Spleen (tissue), 11 donors: ENCODE results near the gene RIPK3. TPM values are rescaled to one million over a fixed set of nuclear protein-coding genes. Genes with fewer than 3 reads are reported as not detected.

Experiments
- DNase-seq: peaks from one replicate; pipeline ENCODE4 v3.0.0-alpha.2; 2020
- H3K27ac ChIP-seq, 8 donors: fragments of 200-600 bp; sonication (generic) in 7 of 8; 1 replicate in 4 of 8; 2 replicates in 4 of 8; pipeline versions ENCODE4 v1.5.0 to v1.8.0; 2016 to 2021; ENCODE audit warnings: inconsistent platforms in 4 of 8, mild to moderate bottlenecking in 4 of 8, moderate library complexity in 1 of 8
- H3K27me3 ChIP-seq, 7 donors: fragments of 200-600 bp; sonication (generic) in 6 of 7; replicated peaks in 1 of 7; 1 replicate in 4 of 7; 2 replicates in 3 of 7; pipeline versions ENCODE4 v1.5.0 to v1.8.0; 2016 to 2021; ENCODE audit warnings: inconsistent platforms in 3 of 7, mild to moderate bottlenecking in 1 of 7
- H3K36me3 ChIP-seq, 6 donors: fragments of 200-600 bp; sonication (generic) in 5 of 6; 1 replicate in 4 of 6; 2 replicates in 2 of 6; pipeline versions ENCODE4 v1.5.0 to v1.8.0; 2016 to 2021; ENCODE audit warnings: inconsistent platforms in 2 of 6
- H3K4me1 ChIP-seq, 6 donors: fragments of 200-600 bp; sonication (generic) in 5 of 6; 1 replicate in 3 of 6; 2 replicates in 3 of 6; pipeline versions ENCODE4 v1.5.0 to v1.8.0; 2016 to 2021; ENCODE audit warnings: inconsistent platforms in 3 of 6
- H3K4me3 ChIP-seq, 8 donors: fragments of 200-600 bp; sonication (generic) in 7 of 8; 1 replicate in 4 of 8; 2 replicates in 4 of 8; pipeline versions ENCODE4 v1.5.0 to v1.8.0; 2016 to 2021; ENCODE audit warnings: inconsistent platforms in 4 of 8, mild to moderate bottlenecking in 4 of 8, moderate library complexity in 2 of 8
- H3K9me3 ChIP-seq, 8 donors: fragments of 200-600 bp; sonication (generic) in 7 of 8; 1 replicate in 4 of 8; 2 replicates in 4 of 8; pipeline versions ENCODE4 v1.5.0 to v1.8.0; 2016 to 2021; ENCODE audit warnings: inconsistent platforms in 4 of 8
- POLR2A ChIP-seq, 3 donors: fragments of 450-650 bp; IDR thresholded peaks; one replicate each; pipeline ENCODE4 v1.5.1; 2017; ENCODE audit warnings: antibody characterized with exemption in 3 of 3, mild to moderate bottlenecking in 1 of 3
- POLR2AphosphoS5 ChIP-seq, 3 donors: sonication (generic); formaldehyde crosslinking; IDR thresholded peaks; one replicate each; pipeline ENCODE4 v1.5.1; 2017; ENCODE audit warnings: antibody characterized with exemption in 3 of 3
- WGBS, 5 donors: extraction: QIAGEN DNeasy Blood & Tissue Kit in 3 of 5; methylation state at CpG; one replicate each; pipeline versions ENCODE4 v1.1.5 to v1.1.7; 2013 to 2018; 5-methylcytosine and 5-hydroxymethylcytosine counted together
- intact Hi-C: fragments of 100-400 bp; cut with DNase I; formaldehyde crosslinking; loops from one replicate; pipeline ENCODE4 v1.15.0; 2023; ENCODE audit warnings: low total_unique reads
- polyA plus RNA-seq, 3 donors: library from polyadenylated mRNA; stranded (reverse); fragments of 200-250 nt; gene quantifications; one replicate each; pipeline ENCODE4 v1.2.1, GENCODE V29; 2013
- total RNA-seq, 7 donors: library from RNA; depleted of rRNA in 3 of 7; stranded (reverse); fragments of >200 nt in 3 of 7; fragmentation: NEBNext Ultra II Directional in 4 of 7; extraction: Animal tissue kit (Norgen Biotek cat#: 25700) in 4 of 7; gene quantifications; one replicate each; pipeline versions ENCODE4 v1.1.0 to v1.2.1, GENCODE V29; 2016 to 2021
- TF ChIP-seq, protein P1 (sequence below), 11 experiments: fragments of 200-600 bp in 7 of 11; fragments of 450-650 bp in 4 of 11; sonication (generic) in 4 of 11; IDR thresholded peaks in 8 of 11; conservative IDR thresholded peaks in 3 of 11; 1 replicate in 7 of 11; 2 replicates in 4 of 11; pipeline versions ENCODE4 v1.4.0 to v1.8.0; 2016 to 2021; ENCODE audit warnings: antibody characterized with exemption in 11 of 11, inconsistent platforms in 4 of 11, mild to moderate bottlenecking in 1 of 11
- donor health status: healthy with polysubstance abuse.
- donor health status: DM: no; HTN: no; CAD: no; lungs with moderate emphysema.
- donor health status: DM: no; HTN: no; CAD: no.
- donor health status: Bipolar disorder and iron deficiency.
- donor health status: healthy.
- donor health status: DM: no; HTN: no; CAD: no.
- donor health status: DM: yes; HTN: yes; CAD: no.

The RIPK3 gene
- total and polyA plus RNA-seq, 10 donors = 14.0 to 42.4 (median 28.4) TPM

DNA sequence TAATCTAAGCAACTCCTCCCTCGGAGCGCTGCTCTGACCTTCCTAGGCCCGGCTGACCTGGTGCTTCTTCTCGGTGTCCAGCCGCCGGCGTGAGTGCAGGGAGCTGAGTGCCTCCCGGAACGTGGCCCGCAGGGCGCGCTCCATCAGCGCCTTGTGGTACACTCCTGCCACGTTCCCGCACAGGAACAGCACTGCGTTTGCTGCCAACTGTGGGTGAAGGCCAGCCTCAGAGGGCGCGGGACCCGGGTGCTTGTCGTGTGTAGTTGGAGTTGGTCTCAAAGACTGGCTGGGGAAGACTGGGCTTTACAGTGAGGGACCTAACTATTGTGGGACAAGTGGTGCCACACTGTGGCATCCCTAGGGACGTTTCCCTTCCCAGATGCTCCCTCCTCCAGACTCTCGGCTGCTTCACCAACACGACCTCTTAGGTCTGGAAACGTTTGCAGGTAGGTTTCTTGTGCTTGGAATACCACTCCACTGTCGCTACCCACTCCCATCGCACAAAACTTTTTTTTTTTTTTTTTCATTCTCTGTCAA is 8.0 kb downstream of the RIPK3 start:
- DNase-seq = peak; percentile 88
- WGBS, 5 donors = 41 to 57% (median 54%) methylated on average over 22 to 26 of the region's 26 CpGs
- Histone ChIP-seq H3K27me3 (peaks cover 0 to 34% (median 10%) of the 10 kb centered on the region in 7 donors), H3K27ac (peak overlapping the region in 6 of 8 donors; percentile 38 to 85 (median 60)), H3K4me1 (peaks cover 55 to 100% (median 92%) of the 10 kb centered on the region in 6 donors), H3K36me3 (peaks cover 0 to 16% (median 0%) of the 10 kb centered on the region in 6 donors), H3K4me3 (peak overlapping the region in 3 of 8 donors; percentile 44 to 71 (median 52)), H3K9me3 (no peaks in the 10 kb centered on the region)
- intact Hi-C loops = no loop called here
- TF ChIP-seq POLR2AphosphoS5 (IDR thresholded peaks at IDR 0.05) = peak in 1 of 3 donors; percentile 49
- no peak for TF ChIP-seq POLR2A (IDR thresholded peaks at IDR 0.05)
- TF ChIP-seq, protein P1, sequence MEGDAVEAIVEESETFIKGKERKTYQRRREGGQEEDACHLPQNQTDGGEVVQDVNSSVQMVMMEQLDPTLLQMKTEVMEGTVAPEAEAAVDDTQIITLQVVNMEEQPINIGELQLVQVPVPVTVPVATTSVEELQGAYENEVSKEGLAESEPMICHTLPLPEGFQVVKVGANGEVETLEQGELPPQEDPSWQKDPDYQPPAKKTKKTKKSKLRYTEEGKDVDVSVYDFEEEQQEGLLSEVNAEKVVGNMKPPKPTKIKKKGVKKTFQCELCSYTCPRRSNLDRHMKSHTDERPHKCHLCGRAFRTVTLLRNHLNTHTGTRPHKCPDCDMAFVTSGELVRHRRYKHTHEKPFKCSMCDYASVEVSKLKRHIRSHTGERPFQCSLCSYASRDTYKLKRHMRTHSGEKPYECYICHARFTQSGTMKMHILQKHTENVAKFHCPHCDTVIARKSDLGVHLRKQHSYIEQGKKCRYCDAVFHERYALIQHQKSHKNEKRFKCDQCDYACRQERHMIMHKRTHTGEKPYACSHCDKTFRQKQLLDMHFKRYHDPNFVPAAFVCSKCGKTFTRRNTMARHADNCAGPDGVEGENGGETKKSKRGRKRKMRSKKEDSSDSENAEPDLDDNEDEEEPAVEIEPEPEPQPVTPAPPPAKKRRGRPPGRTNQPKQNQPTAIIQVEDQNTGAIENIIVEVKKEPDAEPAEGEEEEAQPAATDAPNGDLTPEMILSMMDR (IDR thresholded peaks at IDR 0.05 in 8 of 11, conservative IDR thresholded peaks at IDR 0.05 in 3 of 11) = no peak

DNA sequence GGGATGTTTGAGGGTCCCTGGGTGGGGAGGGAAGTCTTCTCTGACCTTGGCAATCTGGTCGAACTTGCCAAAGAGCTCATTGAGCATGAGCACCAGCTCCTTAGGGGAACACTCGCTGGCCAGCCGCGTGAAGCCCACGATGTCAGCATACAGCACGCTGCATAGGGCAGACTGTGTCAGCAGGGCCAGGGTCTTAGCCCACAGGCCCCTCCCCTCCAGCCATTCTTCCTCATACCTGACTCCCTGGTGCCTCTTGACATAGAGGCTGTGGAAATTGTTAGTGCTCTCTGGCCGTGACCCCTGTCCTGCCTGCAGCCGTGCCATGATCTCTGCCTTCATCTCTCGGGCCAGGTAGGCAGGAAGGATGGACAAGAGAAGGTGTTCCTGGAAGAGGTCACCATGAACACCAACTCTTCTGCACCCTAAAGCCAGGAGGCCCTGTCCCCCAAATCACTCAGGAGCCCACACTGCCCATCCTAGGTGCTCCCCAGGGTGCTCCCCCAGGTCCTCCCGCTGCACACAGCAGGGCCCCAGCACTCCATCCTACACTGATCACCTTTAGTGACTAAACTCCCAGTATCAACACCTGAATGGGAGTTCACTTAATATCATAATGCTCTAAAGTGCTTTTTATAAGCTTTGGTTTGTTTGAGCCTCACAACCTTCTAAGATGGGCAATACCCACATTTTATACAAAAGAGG is 8.7 kb downstream of the RIPK3 start:
- H3K4me3 ChIP-seq = no peak overlapping the region
- intact Hi-C loops = no loop called here
- H3K9me3 ChIP-seq = no peaks in the 10 kb centered on the region
- no peak for DNase-seq
- 84 to 93% (median 88%) methylated on average over 7 to 10 of the region's 10 CpGs for WGBS, 5 donors
- peaks cover 55 to 100% (median 92%) of the 10 kb centered on the region in 6 donors for H3K4me1 ChIP-seq
- peaks cover 0 to 34% (median 10%) of the 10 kb centered on the region in 7 donors for H3K27me3 ChIP-seq
- TF ChIP-seq POLR2A (IDR thresholded peaks at IDR 0.05) (no peak), POLR2AphosphoS5 (IDR thresholded peaks at IDR 0.05) (peak in 1 of 3 donors; percentile 9)
- peaks cover 0 to 9% (median 0%) of the 10 kb centered on the region in 6 donors for H3K36me3 ChIP-seq
- peak overlapping the region in 5 of 8 donors; percentile 41 to 85 (median 72) for H3K27ac ChIP-seq

DNA sequence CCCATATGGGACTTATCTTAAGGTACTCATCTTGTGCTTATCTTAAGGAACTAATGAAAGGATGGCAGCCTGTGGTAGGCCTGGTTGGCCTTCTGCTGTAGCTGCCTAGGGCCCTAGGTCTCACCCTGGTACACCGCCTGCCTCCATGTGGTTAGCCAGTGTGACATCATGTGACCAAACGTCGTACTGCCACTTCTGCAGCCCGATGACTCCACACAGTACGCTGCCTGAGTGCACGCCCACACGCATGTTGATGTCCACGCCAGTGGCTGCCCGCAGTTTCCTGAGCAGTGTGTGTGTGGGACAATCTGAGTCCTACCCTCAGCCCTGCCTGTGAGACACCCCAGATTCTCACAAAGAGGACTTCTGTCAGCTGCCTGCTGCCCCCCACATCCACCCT is 10.1 kb downstream of the RIPK3 start:
- intact Hi-C loops = no loop called here
- 12 to 48% (median 32%) methylated on average over 2 to 9 of the region's 9 CpGs for WGBS, 5 donors
- H3K4me3 ChIP-seq = peak overlapping the region in 1 of 8 donors; percentile 28
- no peaks in the 10 kb centered on the region for H3K9me3 ChIP-seq
- H3K4me1 ChIP-seq = peaks cover 44 to 99% (median 83%) of the 10 kb centered on the region in 6 donors
- TF ChIP-seq, protein P1 (IDR thresholded peaks at IDR 0.05 in 8 of 11, conservative IDR thresholded peaks at IDR 0.05 in 3 of 11) = peak in 1 of 11 experiments; percentile 6
- TF ChIP-seq POLR2A (IDR thresholded peaks at IDR 0.05) = no peak
- TF ChIP-seq POLR2AphosphoS5 (IDR thresholded peaks at IDR 0.05) = peak; percentile 73 to 84 (median 81)
- H3K36me3 ChIP-seq = peaks cover 0 to 8% (median 0%) of the 10 kb centered on the region in 6 donors
- peak; percentile 94 for DNase-seq
- peak overlapping the region in 7 of 8 donors; percentile 26 to 85 (median 52) for H3K27ac ChIP-seq
- peaks cover 0 to 26% (median 6%) of the 10 kb centered on the region in 7 donors for H3K27me3 ChIP-seq

DNA sequence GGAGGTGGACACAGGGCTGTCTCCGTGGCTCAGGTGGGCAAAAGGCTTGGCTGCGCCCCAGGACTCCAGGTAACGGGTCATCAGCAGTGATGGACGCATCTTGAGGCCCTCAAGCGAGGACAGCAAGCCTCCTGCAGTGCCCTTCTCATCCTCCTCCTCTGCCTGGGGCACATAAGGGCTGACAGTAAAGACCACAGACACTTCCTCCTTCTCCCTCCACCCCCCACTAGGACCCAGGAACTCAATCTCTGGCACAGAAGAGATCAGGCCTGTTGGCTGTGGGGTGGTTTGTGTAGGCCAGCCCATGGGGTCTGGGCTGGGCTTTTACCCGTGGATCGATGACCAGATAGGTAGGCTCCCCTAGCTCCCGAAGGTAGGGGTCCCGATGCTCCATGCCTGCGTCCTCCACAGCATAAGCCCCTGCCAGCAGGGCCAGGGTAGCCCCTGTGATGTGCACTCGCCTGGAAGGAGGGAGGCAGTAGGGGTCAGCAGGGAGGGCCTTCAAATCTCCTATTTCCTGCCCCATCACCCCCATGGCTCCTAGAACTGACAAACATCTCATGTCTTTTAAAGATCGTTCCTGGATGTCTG is 10.6 kb downstream of the RIPK3 start:
- H3K4me3 ChIP-seq = peak overlapping the region in 1 of 8 donors; percentile 28
- DNase-seq = no peak
- no peaks in the 10 kb centered on the region for H3K9me3 ChIP-seq
- peaks cover 0 to 12% (median 0%) of the 10 kb centered on the region in 6 donors for H3K36me3 ChIP-seq
- 77 to 92% (median 84%) methylated on average over 12 of the region's 12 CpGs for WGBS, 5 donors
- H3K27ac ChIP-seq = peak overlapping the region in 7 of 8 donors; percentile 26 to 85 (median 52)
- TF ChIP-seq POLR2A (IDR thresholded peaks at IDR 0.05) (no peak), POLR2AphosphoS5 (IDR thresholded peaks at IDR 0.05) (no peak)
- TF ChIP-seq, protein P1 (IDR thresholded peaks at IDR 0.05 in 8 of 11, conservative IDR thresholded peaks at IDR 0.05 in 3 of 11) = no peak
- peaks cover 0 to 20% (median 3%) of the 10 kb centered on the region in 7 donors for H3K27me3 ChIP-seq
- peaks cover 38 to 94% (median 77%) of the 10 kb centered on the region in 6 donors for H3K4me1 ChIP-seq
- intact Hi-C loops = no loop called here
